Esophagus muscularis mucosa (tissue), 3 donors: ENCODE data around the gene CDKL5.

Source experiments
- CTCF ChIP-seq, 3 experiments: fragments of 200-600 bp in 2 of 3; fragments of 450-650 bp in 1 of 3; sonication (generic) in 2 of 3; IDR thresholded peaks; one replicate each; pipeline ENCODE4 v1.5.1; 2017 to 2019; ENCODE audit warnings: antibody characterized with exemption in 3 of 3, mild to moderate bottlenecking in 2 of 3, moderate library complexity in 1 of 3
- POLR2A ChIP-seq: fragments of 450-650 bp; IDR thresholded peaks from one replicate; pipeline ENCODE4 v1.6.1; 2017; ENCODE audit warnings: antibody characterized with exemption, moderate library complexity, mild to moderate bottlenecking, low read depth
- POLR2AphosphoS5 ChIP-seq, 2 donors: sonication (generic); formaldehyde crosslinking; IDR thresholded peaks; one replicate each; pipeline ENCODE4 v1.6.1; 2017; ENCODE audit warnings: antibody characterized with exemption in 2 of 2

- no peak for TF ChIP-seq POLR2AphosphoS5 (IDR thresholded peaks at IDR 0.05)
- TF ChIP-seq POLR2A: no peak
- TF ChIP-seq CTCF (IDR thresholded peaks at IDR 0.05): no peak
Observed at GRCh38 chrX:18643243-18643642, 217.8 kb downstream of the CDKL5 start.
